Measurements from ENCODE around the gene COL15A1. TPM values are rescaled to one million over a fixed set of nuclear protein-coding genes. Genes with fewer than 3 reads are reported as not detected.
"Not testable (repeated sequence)": the region's sequence is repeated elsewhere in the genome, so short reads cannot be mapped to it uniquely, and the experiment has no call there.

COL15A1 gene
- total RNA-seq, 1 donor from 2014 or later: 5.8 TPM

DNA sequence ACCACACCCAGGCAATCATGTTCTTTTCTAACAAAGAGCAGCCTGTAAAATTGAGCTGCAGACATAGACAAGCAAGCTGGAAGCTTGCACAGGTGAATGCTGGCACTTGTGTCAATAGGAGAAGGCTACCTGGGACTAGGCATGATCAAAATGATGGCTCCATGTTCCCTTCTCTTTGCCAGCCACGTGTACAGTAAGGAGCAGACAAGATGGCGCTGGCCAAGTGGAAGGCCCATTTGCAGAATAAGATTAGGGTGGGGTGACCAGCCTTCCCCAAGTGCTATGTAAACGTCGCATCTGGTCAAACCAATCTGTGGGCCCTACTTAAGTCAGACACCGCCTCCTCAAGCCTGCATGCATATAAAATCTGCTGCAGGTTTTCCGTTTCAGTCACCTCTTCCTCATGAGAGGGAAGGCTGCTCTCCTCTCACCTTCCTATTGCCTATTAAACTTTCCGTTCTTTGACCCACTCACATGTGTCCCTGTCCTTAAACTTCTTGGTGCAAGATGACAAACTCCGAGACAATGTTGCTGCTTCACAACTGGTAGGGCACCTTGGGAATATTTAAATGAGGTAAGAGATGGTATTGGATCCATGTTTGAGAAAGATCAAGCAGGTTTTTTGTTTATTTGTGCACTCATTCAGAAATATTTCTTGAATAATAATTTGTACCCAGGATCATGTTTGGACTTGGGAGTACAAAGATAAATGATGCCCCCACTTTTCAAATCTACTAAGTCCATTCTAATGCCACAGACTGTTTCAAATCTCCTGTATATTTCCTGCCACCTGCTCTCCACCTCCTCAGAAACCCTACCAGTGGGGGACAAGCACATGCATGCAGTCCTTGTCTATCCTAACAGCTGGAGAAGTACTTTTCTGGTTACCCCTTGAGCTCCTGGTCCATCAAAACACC lies 130.5 kb downstream of the COL15A1 start:
- DNase-seq (ENCODE audit: extremely low read depth, low read depth, low spot score): no peak

DNA sequence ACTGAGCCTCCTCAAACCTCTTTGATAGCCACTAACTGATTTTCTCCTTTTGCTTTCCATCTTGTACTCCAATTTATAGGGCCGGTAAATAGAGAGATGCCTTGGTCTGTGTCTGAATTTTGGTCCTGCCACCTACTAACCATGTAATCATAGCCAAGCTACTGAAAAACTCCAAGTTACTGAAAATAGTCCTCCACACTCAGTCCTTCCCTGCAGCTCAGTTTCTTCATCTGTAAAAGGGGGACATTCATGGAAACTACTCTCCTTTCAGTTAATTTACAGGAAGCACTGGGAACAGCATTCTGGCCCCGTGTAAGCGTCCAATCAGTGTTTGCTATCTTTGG lies 131.2 kb downstream of the COL15A1 start:
- no peak for DNase-seq (ENCODE audit: extremely low read depth, low read depth, low spot score)

DNA sequence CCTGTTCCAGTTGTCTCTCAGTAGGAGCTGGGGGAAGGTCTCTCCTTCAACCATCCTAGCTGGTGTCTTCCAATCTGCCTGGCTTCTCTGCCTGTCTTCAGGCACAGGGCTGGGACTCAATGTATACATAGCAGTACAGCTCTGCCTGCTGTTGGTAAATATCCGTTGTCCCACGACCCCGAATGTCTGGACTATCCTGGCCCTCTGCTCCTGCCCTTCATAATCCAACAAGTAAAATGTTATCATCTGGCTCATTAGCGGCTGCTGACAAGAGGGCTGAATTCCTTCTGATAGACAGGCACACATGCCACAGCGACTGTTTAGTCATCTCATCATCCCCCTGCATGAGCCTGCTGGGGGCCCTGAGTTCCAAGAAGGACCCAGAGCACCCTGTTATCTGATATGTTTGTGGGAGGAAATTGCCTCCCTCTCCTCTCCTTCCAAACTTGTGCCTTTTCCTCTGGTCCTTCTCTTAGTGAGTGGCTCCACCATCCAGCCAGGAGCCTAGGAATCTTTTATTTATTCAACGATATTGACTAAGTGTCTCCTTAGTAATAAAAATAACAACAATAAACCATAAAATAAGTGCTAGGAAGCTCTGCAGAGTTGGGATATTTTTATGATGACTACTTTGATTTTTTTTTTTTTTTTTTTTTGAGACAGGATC lies 131.7 kb downstream of the COL15A1 start:
- no peak for DNase-seq (ENCODE audit: extremely low read depth, low read depth, low spot score)

GRCh38 chr9:99076030-99076429 lies 132.3 kb downstream of the COL15A1 start:
- no peak for DNase-seq (ENCODE audit: extremely low read depth, low read depth, low spot score)

GRCh38 chr9:99076483-99077171 lies 132.9 kb downstream of the COL15A1 start:
- DNase-seq (ENCODE audit: extremely low read depth, low read depth, low spot score): no peak

GRCh38 chr9:99078717-99079116 lies 135.0 kb downstream of the COL15A1 start:
- DNase-seq (ENCODE audit: extremely low read depth, low read depth, low spot score): no peak

GRCh38 chr9:99079542-99079941 lies 135.8 kb downstream of the COL15A1 start:
- no peak for DNase-seq (ENCODE audit: extremely low read depth, low read depth, low spot score)

- DNase-seq (ENCODE audit: extremely low read depth, low read depth, low spot score): no peak
Observed at GRCh38 chr9:99083051-99083450, 139.3 kb downstream of the COL15A1 start.

GRCh38 chr9:99085949-99086948 lies 142.5 kb downstream of the COL15A1 start:
- DNase-seq (ENCODE audit: extremely low read depth, low read depth, low spot score): no peak

DNA sequence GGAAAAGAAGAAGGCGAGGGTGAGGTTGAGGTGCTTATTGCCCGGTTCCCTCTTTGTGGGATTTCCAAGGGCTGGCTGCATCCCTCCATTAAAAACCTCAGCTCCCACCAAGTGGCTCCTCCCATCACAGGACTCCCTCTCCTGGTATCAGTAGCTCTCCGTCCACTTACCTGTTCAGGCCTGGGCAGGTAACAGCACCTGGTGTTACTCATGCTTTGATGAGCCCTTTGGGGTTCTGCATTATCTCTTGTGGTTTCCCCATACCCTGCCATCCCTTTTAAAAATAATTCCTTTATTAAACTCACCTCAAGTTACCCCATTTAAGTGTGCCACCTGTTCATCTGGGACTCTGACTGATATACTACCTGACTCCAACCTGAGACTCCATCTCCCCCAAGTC lies 143.8 kb downstream of the COL15A1 start:
- DNase-seq (ENCODE audit: extremely low read depth, low read depth, low spot score): no peak

- no peak for DNase-seq (ENCODE audit: extremely low read depth, low read depth, low spot score)
Observed at GRCh38 chr9:99090336-99091130, 146.8 kb downstream of the COL15A1 start.

DNA sequence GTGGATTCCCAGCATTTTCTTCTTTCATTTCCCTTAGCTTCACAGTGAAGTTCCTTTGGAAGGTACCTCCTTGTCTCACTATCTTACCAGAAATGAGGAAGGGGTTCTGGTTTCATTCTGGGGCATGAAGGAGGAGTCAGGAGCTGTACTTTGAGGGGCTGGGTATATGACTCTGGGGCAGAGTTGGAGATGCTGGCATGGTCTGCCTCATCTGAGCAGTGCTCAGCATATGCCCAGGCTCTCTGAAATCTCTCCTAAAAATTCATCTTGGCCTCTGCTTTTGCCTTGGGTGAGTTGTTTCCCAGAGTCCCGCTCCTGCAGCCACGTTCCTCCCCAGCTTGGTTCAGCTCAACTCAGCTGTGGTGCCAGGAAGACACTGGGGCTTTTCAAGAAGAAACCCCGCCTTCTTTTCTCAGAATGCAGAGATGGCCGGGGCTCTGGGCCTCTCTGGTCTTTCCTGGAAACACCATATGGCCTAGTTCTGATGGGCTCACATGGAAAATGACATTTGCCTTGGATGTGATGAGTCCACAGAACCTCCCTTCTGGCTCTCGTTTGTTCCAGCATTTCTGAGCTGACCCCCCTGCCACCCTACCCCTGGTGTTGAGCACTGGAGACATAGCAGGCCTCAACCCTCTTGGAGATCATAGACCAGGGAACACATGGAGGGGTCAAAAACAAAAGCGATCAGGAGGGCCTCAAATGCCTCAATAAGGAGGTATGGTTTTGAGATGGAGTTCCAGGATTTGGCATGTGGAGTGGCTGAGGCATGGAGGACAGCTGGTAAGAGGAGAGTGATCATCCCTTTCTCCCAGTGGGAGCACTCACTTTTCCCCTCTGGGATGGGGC lies 149.2 kb downstream of the COL15A1 start:
- DNase-seq (ENCODE audit: extremely low read depth, low read depth, low spot score): no peak

GRCh38 chr9:99093492-99093791 lies 149.7 kb downstream of the COL15A1 start:
- no peak for DNase-seq (ENCODE audit: extremely low read depth, low read depth, low spot score)

DNA sequence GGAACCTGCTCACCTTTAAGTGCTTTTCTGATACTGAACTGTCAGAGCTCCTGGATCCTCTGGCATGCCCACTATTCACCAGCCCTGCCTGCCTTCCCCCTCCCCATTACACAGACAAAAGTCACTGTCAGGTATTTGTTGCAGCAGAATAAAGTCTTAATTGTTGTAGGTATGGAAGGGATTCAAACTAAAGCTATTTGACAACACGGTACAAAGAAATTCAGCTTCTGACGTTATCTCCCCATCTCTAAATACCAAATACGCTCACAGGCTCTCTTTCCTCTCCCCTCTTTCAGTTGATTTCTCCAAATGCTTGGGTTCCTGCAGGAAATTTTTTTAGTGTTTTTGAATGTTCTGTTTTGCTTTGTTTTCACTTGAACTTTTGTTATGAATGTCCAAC lies 151.9 kb downstream of the COL15A1 start:
- no peak for DNase-seq (ENCODE audit: extremely low read depth, low read depth, low spot score)

DNA sequence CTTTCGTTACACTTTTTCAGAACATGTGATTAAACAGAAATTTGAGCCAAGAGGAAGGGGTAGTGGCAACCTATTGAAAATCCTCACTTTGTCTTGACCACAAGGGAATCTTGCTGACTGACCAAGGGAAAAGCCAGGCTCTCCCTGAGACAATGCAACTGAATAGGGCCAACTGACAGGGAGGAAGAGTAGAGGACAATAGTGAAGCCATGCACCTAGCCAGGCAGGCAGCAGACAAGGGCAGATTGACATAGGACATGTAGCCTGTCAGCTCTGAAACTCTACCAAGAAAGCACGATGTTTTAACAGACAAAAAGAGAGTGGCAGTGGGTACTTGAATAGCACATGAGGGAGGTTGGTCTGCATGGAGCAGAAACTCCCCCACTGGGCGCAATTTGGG lies 152.7 kb downstream of the COL15A1 start:
- no peak for DNase-seq (ENCODE audit: extremely low read depth, low read depth, low spot score)

DNA sequence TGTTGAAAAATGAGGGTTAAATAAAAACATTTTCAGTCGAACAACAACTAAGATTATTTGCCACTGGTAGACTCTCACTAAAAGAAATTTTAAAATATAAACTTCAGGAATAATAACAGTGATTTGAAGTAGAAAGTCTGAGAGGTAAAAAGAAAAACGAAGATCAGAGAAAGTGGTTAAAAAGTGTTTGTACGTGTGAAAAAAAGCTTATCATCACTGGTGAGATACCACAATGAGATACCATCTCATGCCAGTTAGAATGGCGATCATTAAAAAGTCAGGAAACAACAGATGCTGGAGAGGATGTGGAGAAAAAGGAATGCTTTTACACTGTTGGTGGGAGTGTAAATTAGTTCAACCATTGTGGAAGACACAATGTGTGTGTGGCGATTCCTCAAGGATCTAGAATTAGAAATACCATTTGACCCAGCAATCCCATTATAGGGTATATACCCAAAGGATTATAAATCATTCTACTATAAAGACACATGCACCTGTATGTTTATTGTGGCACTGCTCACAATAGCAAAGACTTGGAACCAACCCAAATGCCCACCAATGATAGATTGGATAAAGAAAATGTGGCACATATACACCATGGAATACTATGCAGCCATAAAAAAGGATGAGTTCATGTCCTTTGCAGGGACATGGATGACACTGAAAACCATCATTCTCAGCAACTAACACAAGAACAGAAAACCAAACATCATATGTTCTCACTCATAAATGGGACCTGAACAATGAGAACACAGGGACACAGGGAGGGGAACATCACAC lies 156.3 kb downstream of the COL15A1 start:
- DNase-seq (ENCODE audit: extremely low read depth, low read depth, low spot score): not testable (repeated sequence)

- DNase-seq (ENCODE audit: extremely low read depth, low read depth, low spot score): no peak
Observed at GRCh38 chr9:99101271-99101670, 157.6 kb downstream of the COL15A1 start.

DNA sequence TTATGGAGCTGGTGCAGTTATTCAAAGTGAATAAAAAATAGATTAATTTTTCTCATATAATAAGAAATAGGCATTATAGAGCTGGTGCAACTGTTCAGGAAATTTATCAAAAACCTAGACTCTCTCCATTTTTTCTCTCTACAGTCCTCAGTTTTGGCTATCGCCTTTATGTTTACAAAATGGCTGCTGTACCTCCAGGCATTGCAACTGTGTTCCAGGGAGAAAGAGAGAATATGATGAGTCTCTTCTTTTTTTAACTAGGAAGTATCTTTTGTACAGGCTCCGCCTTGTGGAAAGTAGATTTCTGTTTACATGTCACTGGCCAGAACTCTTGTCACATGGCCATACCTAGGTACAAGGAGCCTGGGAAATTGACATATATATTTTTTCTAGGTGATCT lies 158.1 kb downstream of the COL15A1 start:
- no peak for DNase-seq (ENCODE audit: extremely low read depth, low read depth, low spot score)

All from glomerular endothelial cell (primary cell).